ENCODE measurements around the gene ADGB. TPM values are rescaled to one million over a fixed set of nuclear protein-coding genes. Genes with fewer than 3 reads are reported as not detected.

The ADGB gene
- total and polyA plus RNA-seq, 9 of the 15 experiments (the other 6 are each of a cell fraction or from before 2014, with no cell fraction given): not detected

DNA sequence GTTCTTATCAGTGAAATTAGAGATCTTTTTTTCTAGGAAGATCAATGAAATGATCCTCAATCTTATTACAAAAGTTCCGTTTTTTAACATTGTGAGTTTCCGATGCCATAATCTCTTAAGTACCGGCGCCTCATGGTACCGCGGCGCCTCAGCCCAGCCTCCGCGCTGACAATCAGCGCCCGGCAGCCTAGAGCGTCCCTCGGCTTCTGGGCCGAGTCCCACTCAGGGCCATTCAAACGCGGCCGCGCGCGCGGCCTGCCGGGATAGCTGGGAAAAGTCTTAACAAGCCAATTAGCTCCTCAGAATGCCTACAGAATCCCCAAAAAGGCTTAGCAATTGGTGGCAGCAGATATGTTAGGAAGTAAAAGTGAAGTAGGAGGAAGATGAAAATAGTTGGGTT, 204.8 kb downstream of the ADGB start (continued):
- TF ChIP-seq, protein P1, sequence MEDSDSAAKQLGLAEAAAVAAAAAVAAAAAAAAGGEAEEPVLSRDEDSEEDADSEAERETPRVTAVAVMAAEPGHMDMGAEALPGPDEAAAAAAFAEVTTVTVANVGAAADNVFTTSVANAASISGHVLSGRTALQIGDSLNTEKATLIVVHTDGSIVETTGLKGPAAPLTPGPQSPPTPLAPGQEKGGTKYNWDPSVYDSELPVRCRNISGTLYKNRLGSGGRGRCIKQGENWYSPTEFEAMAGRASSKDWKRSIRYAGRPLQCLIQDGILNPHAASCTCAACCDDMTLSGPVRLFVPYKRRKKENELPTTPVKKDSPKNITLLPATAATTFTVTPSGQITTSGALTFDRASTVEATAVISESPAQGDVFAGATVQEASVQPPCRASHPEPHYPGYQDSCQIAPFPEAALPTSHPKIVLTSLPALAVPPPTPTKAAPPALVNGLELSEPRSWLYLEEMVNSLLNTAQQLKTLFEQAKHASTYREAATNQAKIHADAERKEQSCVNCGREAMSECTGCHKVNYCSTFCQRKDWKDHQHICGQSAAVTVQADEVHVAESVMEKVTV (CRISPR knock-in tag; IDR thresholded peaks at IDR 0.05): no peak
- TF ChIP-seq HDAC2 (IDR thresholded peaks at IDR 0.05): no peak
- TF ChIP-seq, protein P2, sequence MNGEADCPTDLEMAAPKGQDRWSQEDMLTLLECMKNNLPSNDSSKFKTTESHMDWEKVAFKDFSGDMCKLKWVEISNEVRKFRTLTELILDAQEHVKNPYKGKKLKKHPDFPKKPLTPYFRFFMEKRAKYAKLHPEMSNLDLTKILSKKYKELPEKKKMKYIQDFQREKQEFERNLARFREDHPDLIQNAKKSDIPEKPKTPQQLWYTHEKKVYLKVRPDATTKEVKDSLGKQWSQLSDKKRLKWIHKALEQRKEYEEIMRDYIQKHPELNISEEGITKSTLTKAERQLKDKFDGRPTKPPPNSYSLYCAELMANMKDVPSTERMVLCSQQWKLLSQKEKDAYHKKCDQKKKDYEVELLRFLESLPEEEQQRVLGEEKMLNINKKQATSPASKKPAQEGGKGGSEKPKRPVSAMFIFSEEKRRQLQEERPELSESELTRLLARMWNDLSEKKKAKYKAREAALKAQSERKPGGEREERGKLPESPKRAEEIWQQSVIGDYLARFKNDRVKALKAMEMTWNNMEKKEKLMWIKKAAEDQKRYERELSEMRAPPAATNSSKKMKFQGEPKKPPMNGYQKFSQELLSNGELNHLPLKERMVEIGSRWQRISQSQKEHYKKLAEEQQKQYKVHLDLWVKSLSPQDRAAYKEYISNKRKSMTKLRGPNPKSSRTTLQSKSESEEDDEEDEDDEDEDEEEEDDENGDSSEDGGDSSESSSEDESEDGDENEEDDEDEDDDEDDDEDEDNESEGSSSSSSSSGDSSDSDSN (IDR thresholded peaks at IDR 0.05; ENCODE audit: borderline replicate concordance in 1 of 2, low read depth in 2 of 2, low read length in 2 of 2): peak in 1 of 2 experiments; percentile 77; a peak in 2 of 4 replicates
- TF ChIP-seq NCOA4 (IDR thresholded peaks at IDR 0.05; ENCODE audit: partially characterized antibody): no peak
- TF ChIP-seq ZNF644 (tag; IDR thresholded peaks at IDR 0.05; ENCODE audit: low read depth): no peak
- TF ChIP-seq, protein P3, sequence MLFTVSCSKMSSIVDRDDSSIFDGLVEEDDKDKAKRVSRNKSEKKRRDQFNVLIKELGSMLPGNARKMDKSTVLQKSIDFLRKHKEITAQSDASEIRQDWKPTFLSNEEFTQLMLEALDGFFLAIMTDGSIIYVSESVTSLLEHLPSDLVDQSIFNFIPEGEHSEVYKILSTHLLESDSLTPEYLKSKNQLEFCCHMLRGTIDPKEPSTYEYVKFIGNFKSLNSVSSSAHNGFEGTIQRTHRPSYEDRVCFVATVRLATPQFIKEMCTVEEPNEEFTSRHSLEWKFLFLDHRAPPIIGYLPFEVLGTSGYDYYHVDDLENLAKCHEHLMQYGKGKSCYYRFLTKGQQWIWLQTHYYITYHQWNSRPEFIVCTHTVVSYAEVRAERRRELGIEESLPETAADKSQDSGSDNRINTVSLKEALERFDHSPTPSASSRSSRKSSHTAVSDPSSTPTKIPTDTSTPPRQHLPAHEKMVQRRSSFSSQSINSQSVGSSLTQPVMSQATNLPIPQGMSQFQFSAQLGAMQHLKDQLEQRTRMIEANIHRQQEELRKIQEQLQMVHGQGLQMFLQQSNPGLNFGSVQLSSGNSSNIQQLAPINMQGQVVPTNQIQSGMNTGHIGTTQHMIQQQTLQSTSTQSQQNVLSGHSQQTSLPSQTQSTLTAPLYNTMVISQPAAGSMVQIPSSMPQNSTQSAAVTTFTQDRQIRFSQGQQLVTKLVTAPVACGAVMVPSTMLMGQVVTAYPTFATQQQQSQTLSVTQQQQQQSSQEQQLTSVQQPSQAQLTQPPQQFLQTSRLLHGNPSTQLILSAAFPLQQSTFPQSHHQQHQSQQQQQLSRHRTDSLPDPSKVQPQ (CRISPR knock-in tag; IDR thresholded peaks at IDR 0.05; ENCODE audit: borderline replicate concordance): no peak
- TF ChIP-seq RBFOX2 (IDR thresholded peaks at IDR 0.05; ENCODE audit: low read depth, low read length): peak; percentile 84
- no peak for TF ChIP-seq TGIF2 (CRISPR knock-in tag; IDR thresholded peaks at IDR 0.05)
- no peak for TF ChIP-seq TRIM24 (IDR thresholded peaks at IDR 0.05)
- no peak for TF ChIP-seq SMAD3 (CRISPR knock-in tag; conservative IDR thresholded peaks at IDR 0.05)
- no peak for TF ChIP-seq MIER1 (IDR thresholded peaks at IDR 0.05; ENCODE audit: low read depth)
- peak; percentile 88 for TF ChIP-seq POLR2G (IDR thresholded peaks at IDR 0.05; ENCODE audit: low read depth, low read length)
- TF ChIP-seq ZNF766 (CRISPR knock-in tag; conservative IDR thresholded peaks at IDR 0.05): no peak
- no peak for TF ChIP-seq ZNF57 (CRISPR knock-in tag; IDR thresholded peaks at IDR 0.05)
- no peak for TF ChIP-seq ELF2 (CRISPR knock-in tag; IDR thresholded peaks at IDR 0.05)
- TF ChIP-seq RFX5 (IDR thresholded peaks at IDR 0.05; ENCODE audit: low read depth, low read length): no peak
- TF ChIP-seq CBX1 (IDR thresholded peaks at IDR 0.05; ENCODE audit: low read depth): no peak
- TF ChIP-seq ZFP1 (CRISPR knock-in tag; IDR thresholded peaks at IDR 0.05): no peak
- TF ChIP-seq RBM34 (IDR thresholded peaks at IDR 0.05; ENCODE audit: borderline replicate concordance, insufficient read depth, low read length): no peak
- TF ChIP-seq, protein P4, sequence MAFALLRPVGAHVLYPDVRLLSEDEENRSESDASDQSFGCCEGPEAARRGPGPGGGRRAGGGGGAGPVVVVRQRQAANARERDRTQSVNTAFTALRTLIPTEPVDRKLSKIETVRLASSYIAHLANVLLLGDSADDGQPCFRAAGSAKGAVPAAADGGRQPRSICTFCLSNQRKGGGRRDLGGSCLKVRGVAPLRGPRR (CRISPR knock-in tag; IDR thresholded peaks at IDR 0.05): no peak
- no peak for TF ChIP-seq BRD4 (IDR thresholded peaks at IDR 0.05)
- no peak for TF ChIP-seq MAZ (CRISPR knock-in tag; conservative IDR thresholded peaks at IDR 0.05 in 1 of 2, IDR thresholded peaks at IDR 0.05 in 1 of 2)
